ENCODE data around the gene PLIN4. TPM values are rescaled to one million over a fixed set of nuclear protein-coding genes. Genes with fewer than 3 reads are reported as not detected.
A peak's percentile ranks its signal among the peaks of the same experiment; 100 is the strongest.

Gene PLIN4
- total and polyA plus RNA-seq, 2 donors (not counting 1 experiment from before 2014, with no cell fraction given): 0.07 to 5.3 TPM

DNA sequence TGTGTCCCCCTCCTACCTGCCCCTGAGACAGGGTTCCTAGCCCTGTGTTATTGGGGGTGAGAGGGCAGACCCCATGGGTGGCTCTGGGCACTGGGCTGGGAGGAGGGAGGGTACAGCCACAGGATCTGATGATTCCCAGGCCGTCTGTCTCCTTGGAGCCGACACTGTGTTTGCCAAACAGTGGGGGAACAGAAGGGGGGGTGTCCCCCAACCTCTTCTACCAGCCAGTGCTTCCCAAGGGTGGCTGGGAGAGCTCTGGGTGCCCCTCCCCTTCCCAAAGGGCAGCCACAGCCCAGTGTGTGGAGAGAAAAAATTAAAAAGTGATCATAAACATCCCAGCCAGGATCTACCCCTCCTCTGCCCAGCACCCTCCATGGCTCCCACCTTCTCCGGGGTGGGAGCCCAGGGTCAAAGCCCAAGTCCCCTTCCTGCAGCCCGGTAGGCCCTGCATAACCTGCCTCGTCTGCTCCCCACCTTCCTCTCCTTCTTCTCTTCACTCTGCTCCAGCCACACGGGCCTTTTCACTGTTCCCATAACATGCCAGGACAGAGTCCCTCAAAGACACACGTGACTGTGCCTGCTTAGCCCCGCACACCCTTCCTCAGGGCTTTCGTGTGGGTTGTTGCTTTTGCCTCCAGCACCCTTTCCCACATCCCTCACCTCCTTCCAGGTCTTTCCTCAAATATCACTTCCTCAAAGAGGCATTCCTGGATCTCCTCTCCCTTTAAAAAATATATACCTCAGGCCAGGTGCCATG lies 1.4 kb upstream of the PLIN4 start:
- Histone ChIP-seq H3K27me3 (ENCODE audit: control insufficient read depth, insufficient read depth, low read length) (no peaks in the 10 kb centered on the region), H3K4me2 (ENCODE audit: extremely low read depth, insufficient read depth, low read length) (no peak overlapping the region), H3K4me1 (ENCODE audit: control insufficient read depth, extremely low read depth, insufficient read depth, low read length) (no peaks in the 10 kb centered on the region), H3K36me3 (ENCODE audit: control insufficient read depth, insufficient read depth, low read length) (no peaks in the 10 kb centered on the region), H3K27ac (ENCODE audit: insufficient read depth, low read length) (no peak overlapping the region), H3K4me3 (replicated peaks in 1 of 4; ENCODE audit: control extremely low read depth in 1 of 4, insufficient read depth in 1 of 4, low read depth in 3 of 4, low read length in 4 of 4) (no peak overlapping the region), H3K9ac (ENCODE audit: insufficient read depth, low read length) (no peak overlapping the region), H3K79me2 (ENCODE audit: control insufficient read depth, insufficient read depth, low read length) (no peaks in the 10 kb centered on the region), H3K9me3 (ENCODE audit: control insufficient read depth, insufficient read depth, low read depth, low read length) (no peaks in the 10 kb centered on the region), H2AFZ (ENCODE audit: low read length) (no peak overlapping the region), H4K20me1 (ENCODE audit: control insufficient read depth, extremely low read depth, insufficient read depth, low read length) (no peaks in the 10 kb centered on the region)
- DNase-seq (ENCODE audit: low read depth in 2 of 2): no peak
- no peak for TF ChIP-seq EZH2 (IDR thresholded peaks at IDR 0.05; ENCODE audit: low read length, missing control alignments)
- TF ChIP-seq, protein P1, sequence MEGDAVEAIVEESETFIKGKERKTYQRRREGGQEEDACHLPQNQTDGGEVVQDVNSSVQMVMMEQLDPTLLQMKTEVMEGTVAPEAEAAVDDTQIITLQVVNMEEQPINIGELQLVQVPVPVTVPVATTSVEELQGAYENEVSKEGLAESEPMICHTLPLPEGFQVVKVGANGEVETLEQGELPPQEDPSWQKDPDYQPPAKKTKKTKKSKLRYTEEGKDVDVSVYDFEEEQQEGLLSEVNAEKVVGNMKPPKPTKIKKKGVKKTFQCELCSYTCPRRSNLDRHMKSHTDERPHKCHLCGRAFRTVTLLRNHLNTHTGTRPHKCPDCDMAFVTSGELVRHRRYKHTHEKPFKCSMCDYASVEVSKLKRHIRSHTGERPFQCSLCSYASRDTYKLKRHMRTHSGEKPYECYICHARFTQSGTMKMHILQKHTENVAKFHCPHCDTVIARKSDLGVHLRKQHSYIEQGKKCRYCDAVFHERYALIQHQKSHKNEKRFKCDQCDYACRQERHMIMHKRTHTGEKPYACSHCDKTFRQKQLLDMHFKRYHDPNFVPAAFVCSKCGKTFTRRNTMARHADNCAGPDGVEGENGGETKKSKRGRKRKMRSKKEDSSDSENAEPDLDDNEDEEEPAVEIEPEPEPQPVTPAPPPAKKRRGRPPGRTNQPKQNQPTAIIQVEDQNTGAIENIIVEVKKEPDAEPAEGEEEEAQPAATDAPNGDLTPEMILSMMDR (conservative IDR thresholded peaks at IDR 0.05 in 1 of 2, IDR thresholded peaks at IDR 0.05 in 1 of 2; ENCODE audit: low read depth in 1 of 2, low read length in 2 of 2): no peak

DNA sequence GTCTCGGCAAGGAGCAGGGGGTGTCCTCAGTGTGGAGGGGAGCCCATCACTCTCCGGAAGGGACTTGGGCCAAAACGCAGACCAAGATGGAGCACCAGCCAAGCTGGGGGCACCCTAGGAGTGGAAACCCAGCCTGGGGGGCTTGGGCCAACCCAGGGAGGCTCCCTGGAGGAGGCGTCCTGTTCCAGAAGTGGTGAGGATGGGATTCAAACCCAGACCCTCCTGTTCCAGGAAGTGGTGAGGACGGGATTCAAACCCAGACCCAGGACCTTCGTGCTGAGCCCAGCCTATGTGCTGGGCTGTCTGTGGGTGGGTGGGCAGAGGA lies 848 bp upstream of the PLIN4 start:
- no peak overlapping the region for H2AFZ ChIP-seq (ENCODE audit: low read length)
- H4K20me1 ChIP-seq (ENCODE audit: control insufficient read depth, extremely low read depth, insufficient read depth, low read length): no peaks in the 10 kb centered on the region
- H3K27me3 ChIP-seq (ENCODE audit: control insufficient read depth, insufficient read depth, low read length): no peaks in the 10 kb centered on the region
- DNase-seq (ENCODE audit: low read depth in 2 of 2): no peak
- H3K27ac ChIP-seq (ENCODE audit: insufficient read depth, low read length): no peak overlapping the region
- no peaks in the 10 kb centered on the region for H3K4me1 ChIP-seq (ENCODE audit: control insufficient read depth, extremely low read depth, insufficient read depth, low read length)
- no peaks in the 10 kb centered on the region for H3K9me3 ChIP-seq (ENCODE audit: control insufficient read depth, insufficient read depth, low read depth, low read length)
- H3K79me2 ChIP-seq (ENCODE audit: control insufficient read depth, insufficient read depth, low read length): no peaks in the 10 kb centered on the region
- H3K9ac ChIP-seq (ENCODE audit: insufficient read depth, low read length): no peak overlapping the region
- H3K4me2 ChIP-seq (ENCODE audit: extremely low read depth, insufficient read depth, low read length): no peak overlapping the region
- no peak for TF ChIP-seq EZH2 (IDR thresholded peaks at IDR 0.05; ENCODE audit: low read length, missing control alignments)
- TF ChIP-seq, protein P1 (conservative IDR thresholded peaks at IDR 0.05 in 1 of 2, IDR thresholded peaks at IDR 0.05 in 1 of 2; ENCODE audit: low read depth in 1 of 2, low read length in 2 of 2): no peak
- no peak overlapping the region for H3K4me3 ChIP-seq (replicated peaks in 1 of 4; ENCODE audit: control extremely low read depth in 1 of 4, insufficient read depth in 1 of 4, low read depth in 3 of 4, low read length in 4 of 4)
- no peaks in the 10 kb centered on the region for H3K36me3 ChIP-seq (ENCODE audit: control insufficient read depth, insufficient read depth, low read length)

DNA sequence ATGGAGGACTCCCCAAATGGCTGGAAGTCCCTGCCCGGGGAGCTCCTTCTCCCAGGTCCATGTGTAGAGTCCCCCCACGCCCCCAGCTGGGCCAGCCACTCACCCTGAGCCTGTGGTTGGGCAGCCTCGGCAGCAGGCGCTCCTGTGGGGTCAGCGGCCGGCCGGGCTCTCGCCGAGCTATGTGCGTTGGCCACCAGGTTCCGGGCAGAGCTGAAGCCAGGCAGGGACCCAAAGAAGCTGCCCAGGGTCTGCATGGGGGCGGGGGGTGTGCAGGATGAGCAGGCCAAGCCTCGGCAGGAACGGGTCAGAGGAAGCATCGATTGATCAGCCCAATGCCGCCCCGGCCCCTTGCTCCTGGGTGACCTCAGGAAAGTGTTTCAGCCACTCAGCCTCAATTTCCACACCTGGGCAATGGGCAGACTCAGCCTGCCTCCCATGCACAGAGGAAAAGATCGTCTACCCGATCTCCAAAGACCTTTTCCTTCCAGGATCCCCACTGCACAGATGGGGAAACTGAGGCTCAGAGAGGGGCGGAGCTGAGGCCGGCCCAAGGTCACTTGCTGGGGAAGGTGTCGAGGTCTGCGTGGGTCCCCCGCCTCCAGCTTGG lies 732 bp downstream of the PLIN4 start:
- TF ChIP-seq, protein P1 (conservative IDR thresholded peaks at IDR 0.05 in 1 of 2, IDR thresholded peaks at IDR 0.05 in 1 of 2; ENCODE audit: low read depth in 1 of 2, low read length in 2 of 2): no peak
- TF ChIP-seq EZH2 (IDR thresholded peaks at IDR 0.05; ENCODE audit: low read length, missing control alignments): no peak
- H3K27me3 ChIP-seq (ENCODE audit: control insufficient read depth, insufficient read depth, low read length): no peaks in the 10 kb centered on the region
- H3K4me1 ChIP-seq (ENCODE audit: control insufficient read depth, extremely low read depth, insufficient read depth, low read length): no peaks in the 10 kb centered on the region
- no peak overlapping the region for H3K4me2 ChIP-seq (ENCODE audit: extremely low read depth, insufficient read depth, low read length)
- no peak overlapping the region for H2AFZ ChIP-seq (ENCODE audit: low read length)
- H3K27ac ChIP-seq (ENCODE audit: insufficient read depth, low read length): no peak overlapping the region
- H3K9me3 ChIP-seq (ENCODE audit: control insufficient read depth, insufficient read depth, low read depth, low read length): no peaks in the 10 kb centered on the region
- H3K36me3 ChIP-seq (ENCODE audit: control insufficient read depth, insufficient read depth, low read length): no peaks in the 10 kb centered on the region
- H3K4me3 ChIP-seq (replicated peaks in 1 of 4; ENCODE audit: control extremely low read depth in 1 of 4, insufficient read depth in 1 of 4, low read depth in 3 of 4, low read length in 4 of 4): peak overlapping the region in 1 of 4 experiments; percentile 43
- no peak for DNase-seq (ENCODE audit: low read depth in 2 of 2)
- no peaks in the 10 kb centered on the region for H4K20me1 ChIP-seq (ENCODE audit: control insufficient read depth, extremely low read depth, insufficient read depth, low read length)
- no peak overlapping the region for H3K9ac ChIP-seq (ENCODE audit: insufficient read depth, low read length)
- no peaks in the 10 kb centered on the region for H3K79me2 ChIP-seq (ENCODE audit: control insufficient read depth, insufficient read depth, low read length)
